Measurements from ENCODE around the gene EPHB1.

DNA sequence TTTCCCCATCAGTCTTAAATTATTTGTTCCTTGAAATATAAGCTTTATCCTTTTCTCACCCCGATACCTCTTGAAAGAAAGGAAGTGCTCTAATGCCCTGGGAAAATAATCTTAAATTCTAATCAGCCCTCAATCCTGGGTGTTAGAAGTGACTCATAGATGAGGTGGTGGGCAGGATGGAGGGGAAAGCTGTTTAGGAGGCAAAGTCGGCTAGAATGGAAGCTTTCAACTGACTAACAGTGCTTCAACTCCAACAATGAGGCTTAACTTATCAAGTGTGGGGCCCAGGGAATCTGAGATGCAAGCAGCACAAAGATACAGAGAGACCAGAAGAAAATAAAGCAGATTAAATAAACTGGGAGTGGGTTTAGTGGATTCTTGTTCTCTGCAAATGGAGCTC, 175.8 kb downstream of the EPHB1 start:
- no peak for TF ChIP-seq EZH2 (IDR thresholded peaks at IDR 0.05; ENCODE audit: borderline replicate concordance, low read length)
- TF ChIP-seq, protein P1, sequence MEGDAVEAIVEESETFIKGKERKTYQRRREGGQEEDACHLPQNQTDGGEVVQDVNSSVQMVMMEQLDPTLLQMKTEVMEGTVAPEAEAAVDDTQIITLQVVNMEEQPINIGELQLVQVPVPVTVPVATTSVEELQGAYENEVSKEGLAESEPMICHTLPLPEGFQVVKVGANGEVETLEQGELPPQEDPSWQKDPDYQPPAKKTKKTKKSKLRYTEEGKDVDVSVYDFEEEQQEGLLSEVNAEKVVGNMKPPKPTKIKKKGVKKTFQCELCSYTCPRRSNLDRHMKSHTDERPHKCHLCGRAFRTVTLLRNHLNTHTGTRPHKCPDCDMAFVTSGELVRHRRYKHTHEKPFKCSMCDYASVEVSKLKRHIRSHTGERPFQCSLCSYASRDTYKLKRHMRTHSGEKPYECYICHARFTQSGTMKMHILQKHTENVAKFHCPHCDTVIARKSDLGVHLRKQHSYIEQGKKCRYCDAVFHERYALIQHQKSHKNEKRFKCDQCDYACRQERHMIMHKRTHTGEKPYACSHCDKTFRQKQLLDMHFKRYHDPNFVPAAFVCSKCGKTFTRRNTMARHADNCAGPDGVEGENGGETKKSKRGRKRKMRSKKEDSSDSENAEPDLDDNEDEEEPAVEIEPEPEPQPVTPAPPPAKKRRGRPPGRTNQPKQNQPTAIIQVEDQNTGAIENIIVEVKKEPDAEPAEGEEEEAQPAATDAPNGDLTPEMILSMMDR (IDR thresholded peaks at IDR 0.05; ENCODE audit: low read length), result no peak
